Choroid plexus epithelial cell (primary cell): ENCODE measurements around the gene BCAS3.
A peak's percentile ranks its signal among the peaks of the same experiment; 100 is the strongest.

Source experiments
- DNase-seq: peaks from one replicate; pipeline ENCODE4 v3.0.0-alpha.2; 2010; ENCODE audit warnings: low read depth
- H3K4me3 ChIP-seq: 2 replicates; pipeline ENCODE4 v1.5.1; 2011; ENCODE audit warnings: low read depth, mild to moderate bottlenecking, control low read depth, low read length, moderate library complexity
- CTCF ChIP-seq: conservative IDR thresholded peaks from 2 replicates; pipeline ENCODE4 v1.5.1; 2011; ENCODE audit warnings: low read depth, mild to moderate bottlenecking, control low read depth, inconsistent platforms, low read length, moderate library complexity

The BCAS3 gene

GRCh38 chr17:60781880-60782412 lies 104.3 kb downstream of the BCAS3 start:
- no peak for TF ChIP-seq CTCF
- DNase-seq = peak; percentile 2
- H3K4me3 ChIP-seq = no peak overlapping the region

DNA sequence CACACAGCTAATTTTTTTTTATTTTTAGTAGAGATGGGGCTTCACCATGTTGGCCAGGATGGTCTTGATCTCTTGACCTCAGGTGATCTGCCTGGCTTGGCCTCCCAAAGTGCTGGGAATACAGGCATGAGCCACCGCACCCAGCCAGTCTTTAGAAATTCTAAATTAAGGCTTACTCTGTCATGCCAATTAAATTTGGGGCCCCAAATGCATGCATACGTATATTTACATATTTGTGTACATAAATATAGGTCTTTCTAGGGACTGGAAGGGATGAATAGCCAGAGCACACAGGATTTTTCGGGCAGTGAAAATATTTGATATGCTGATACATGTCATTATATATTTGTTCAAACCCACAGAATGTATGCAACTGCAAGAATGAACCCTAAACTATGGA lies 105.1 kb downstream of the BCAS3 start:
- no peak for DNase-seq
- H3K4me3 ChIP-seq = no peak overlapping the region
- TF ChIP-seq CTCF = no peak

DNA sequence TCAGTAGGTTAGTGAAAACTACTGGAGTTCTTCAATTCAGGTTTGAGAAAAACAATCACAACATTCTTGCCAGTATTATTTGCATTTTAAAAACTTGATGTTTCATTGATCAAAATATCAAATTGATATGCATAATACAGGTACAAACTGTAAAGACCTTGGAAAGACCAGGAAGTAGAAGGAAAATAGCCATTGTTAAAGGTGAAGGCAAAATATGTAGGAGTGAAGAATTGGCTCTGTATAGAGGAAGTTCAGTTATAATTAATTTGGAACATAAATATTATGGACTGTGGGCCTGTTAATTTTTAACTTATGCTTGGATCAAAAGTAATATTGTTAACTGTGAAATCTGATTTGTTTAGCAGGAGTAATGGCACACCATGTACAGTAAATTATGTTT lies 112.6 kb downstream of the BCAS3 start:
- no peak for TF ChIP-seq CTCF
- H3K4me3 ChIP-seq = no peak overlapping the region
- DNase-seq = no peak

GRCh38 chr17:60792250-60792898 lies 114.7 kb downstream of the BCAS3 start:
- DNase-seq = no peak
- TF ChIP-seq CTCF = no peak
- no peak overlapping the region for H3K4me3 ChIP-seq

- no peak for TF ChIP-seq CTCF
- no peak overlapping the region for H3K4me3 ChIP-seq
- DNase-seq = no peak
Observed at GRCh38 chr17:60798576-60798975, 120.9 kb downstream of the BCAS3 start.

- no peak overlapping the region for H3K4me3 ChIP-seq
- no peak for TF ChIP-seq CTCF
- no peak for DNase-seq
Observed at GRCh38 chr17:60802377-60802776, 124.7 kb downstream of the BCAS3 start.

DNA sequence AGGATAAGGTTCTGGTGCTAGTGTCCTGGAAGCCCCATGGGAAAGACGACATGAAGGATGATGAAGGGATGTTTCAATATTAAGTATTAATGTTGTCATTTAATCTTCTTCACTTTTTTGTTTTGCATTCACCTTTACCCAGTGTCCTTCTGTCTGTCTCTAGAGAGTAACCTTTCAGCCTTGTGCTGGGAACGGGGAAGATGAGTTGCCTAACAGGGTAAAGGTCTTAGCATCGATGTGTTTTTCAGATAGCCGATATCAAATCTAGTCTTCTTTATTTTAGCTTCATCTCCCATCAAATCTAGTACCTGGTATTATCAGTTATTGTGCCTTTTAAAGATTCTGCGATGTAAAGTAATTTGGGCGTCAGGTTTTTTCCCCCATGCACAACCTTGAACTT lies 125.4 kb downstream of the BCAS3 start:
- H3K4me3 ChIP-seq = no peak overlapping the region
- DNase-seq = no peak
- TF ChIP-seq CTCF = no peak
